Measurements from ENCODE around the gene ACSF2.

The ACSF2 gene

DNA sequence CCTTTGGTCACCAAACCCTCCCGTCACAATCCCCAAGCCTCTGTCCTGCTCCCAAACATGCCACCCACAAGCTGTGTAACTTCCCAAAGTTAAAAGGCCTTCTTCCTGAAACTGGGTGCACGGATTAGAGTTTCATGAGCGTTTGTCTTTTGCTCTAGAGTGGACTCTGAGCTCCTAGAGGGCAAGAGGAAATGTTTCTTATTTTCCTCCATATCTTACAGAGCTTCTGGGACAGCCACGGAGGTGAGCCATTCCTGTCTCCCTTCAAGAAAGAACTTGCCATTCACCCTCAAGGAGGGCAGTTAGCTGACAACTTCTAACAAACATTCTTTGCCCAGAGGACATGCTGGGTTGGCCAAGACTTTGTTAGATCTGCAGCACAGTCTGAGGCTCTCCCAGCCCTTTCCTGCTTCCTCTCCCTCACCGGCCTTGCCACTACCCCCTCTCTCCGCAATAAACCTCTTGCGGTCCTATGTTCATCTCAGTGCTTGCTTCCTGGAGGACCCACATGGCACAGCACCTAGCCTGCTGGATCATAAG is 79.6 kb downstream of the ACSF2 start:
- DNase-seq = no peak

DNA sequence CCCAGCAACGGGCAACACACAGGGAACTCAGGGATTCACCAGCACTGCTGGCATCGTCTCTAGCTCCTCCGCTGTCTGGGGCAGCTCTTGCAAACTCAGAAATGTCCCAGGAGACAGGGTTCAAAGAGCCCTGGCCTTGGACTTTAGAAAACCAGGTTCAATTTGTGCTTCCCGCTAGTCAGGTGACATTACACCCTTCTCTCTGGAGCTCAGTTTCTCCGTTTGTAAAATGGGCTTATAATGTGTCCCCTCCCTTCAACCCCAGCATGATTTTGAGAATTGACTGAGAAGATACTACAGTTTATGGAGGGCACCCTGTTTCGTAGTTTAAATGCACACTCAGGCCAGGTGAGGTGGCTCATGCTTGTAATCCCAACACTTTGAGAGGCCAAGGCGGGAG is 80.3 kb downstream of the ACSF2 start:
- no peak for DNase-seq

DNA sequence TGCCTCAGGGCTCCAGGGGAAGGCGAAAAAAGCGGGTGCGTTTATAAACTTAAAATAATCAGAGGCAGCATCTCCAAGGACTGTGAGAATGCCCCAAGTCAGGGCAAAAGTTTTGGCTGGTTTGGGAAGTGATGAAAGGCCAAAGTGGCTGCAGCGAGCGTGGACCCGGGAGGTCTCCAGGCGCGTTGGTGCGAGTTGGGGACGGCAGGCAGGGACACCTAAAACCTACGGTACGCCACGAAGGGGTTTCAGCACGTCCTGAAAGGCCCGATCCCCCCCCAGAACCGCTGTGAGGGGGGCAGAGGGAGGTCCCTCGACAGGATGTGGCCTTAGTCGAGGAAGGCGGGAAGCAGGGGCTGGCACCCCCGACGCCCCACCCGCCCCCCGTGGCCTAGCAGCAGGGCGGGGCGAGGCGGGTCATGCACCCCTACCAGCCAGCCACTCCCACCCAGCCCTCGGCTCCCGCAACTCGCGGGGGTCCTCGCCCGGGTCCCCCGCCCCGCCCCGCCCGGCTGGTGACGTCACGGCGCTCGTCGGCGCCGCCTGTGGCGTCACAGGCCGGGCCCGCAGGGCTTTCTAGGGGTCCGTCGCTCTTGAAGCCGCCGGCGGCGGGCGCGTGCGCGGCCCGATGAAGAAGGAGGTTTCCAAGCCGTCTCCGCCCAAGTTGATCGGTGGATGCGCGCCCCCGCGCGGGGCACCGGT is 82.0 kb downstream of the ACSF2 start, which contains the start of gene MYCBPAP:
Gene MYCBPAP, plus strand, starts transcription at position 569 of the 702 bp plus-strand sequence. CDS start 236 bp downstream, outside the sequence.
- peak; percentile 49 to 71 for DNase-seq

DNA sequence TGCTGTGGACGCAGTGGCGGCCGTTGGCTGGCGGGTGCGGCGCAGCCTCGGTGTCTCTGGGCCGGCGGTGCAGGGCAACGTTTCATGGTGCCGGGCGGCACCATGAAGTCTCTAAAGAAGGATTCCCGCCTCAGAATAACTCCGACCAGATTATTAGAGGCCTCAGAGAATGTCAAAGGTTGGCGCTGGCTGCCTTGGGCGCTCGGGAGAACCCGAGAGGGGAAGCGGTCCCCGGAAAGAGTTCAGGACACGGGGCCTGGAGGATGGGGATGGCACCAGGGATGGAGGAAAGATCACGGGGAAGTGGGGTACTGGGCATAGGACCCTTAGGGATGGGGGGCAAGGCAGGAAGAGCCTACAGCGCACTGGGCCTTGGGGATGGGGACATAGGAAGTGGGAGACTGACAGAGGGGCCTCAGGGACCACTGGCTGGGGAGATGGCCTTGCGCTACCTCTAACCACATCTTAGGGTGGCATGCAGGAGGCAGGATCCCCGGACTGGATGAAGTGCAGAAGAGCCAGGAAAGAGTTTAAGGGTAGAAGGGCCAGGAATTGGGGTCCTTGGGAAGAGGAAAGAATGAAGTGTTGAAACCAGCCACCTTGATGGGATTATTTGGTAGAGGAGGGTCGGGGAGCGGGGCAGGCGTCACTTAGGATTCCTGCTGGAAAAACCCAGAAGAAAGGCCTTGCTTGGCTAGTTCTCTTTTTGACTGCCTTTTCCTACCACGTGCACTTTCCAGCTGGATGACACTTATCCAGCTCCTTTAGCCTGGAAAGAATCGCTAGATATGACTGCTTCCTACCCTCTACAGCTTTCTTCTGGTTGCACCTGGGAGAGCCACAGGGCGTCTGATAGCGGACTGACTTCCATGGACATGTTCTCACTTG is 82.8 kb downstream of the ACSF2 start:
- no peak for DNase-seq

DNA sequence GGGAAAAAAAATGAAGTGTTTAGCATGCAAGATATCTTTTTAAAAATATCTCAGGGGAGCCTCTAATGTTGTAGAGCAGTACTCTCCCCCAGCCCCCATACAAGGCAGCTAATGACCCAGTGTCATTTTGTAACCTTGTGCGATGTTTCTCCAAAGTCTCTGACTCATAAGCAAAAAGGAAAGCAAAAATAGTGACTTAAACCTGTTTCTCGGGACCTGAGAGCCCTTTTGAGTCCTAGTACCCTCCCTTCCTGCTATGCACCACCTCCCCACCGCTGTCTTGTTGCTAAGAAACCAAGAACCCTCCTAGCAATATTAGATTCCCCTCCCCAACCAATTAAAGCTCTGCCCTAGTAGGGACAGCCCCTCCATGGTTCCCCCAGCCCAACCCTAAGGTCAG is 85.0 kb downstream of the ACSF2 start:
- DNase-seq = peak in 1 of 2 donors; percentile 37

DNA sequence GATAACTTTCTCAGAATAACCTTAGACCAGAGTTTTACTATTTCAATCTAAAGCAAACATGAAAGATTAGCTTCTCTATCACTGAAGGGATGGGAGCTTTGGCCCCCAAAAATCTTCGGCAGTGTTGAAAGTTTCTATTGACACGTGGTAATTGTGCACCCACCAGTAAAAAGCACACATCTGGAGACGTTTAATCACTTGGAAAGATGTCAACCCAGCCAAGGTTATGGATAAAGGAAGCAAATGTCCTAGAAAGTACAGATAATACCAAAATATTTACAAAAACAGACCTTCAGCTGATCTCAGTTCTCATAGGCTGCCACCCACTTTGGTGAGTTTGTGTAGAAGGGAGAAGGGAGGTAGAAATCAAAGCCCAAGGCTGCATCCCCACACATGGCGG is 87.5 kb downstream of the ACSF2 start:
- DNase-seq = no peak

DNA sequence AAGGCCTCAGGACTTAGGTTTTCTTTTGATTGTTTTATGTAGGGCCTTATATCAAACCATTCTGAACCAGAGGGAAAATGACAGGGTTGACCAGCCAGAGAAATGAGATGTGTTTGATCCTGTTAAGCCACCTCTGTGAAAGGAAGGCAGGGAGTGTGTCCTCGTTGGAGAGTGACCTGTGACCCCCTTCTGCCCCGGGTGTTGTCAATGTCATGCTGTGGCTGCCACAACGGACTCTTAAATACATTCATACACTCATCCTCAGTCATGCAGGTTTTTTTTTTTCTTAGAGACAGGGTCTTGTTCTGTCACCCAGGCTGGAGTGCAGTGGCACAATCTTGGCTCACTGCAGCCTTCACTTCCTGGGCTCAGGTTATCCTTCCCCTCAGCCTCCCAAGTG is 88.4 kb downstream of the ACSF2 start:
- DNase-seq = no peak

DNA sequence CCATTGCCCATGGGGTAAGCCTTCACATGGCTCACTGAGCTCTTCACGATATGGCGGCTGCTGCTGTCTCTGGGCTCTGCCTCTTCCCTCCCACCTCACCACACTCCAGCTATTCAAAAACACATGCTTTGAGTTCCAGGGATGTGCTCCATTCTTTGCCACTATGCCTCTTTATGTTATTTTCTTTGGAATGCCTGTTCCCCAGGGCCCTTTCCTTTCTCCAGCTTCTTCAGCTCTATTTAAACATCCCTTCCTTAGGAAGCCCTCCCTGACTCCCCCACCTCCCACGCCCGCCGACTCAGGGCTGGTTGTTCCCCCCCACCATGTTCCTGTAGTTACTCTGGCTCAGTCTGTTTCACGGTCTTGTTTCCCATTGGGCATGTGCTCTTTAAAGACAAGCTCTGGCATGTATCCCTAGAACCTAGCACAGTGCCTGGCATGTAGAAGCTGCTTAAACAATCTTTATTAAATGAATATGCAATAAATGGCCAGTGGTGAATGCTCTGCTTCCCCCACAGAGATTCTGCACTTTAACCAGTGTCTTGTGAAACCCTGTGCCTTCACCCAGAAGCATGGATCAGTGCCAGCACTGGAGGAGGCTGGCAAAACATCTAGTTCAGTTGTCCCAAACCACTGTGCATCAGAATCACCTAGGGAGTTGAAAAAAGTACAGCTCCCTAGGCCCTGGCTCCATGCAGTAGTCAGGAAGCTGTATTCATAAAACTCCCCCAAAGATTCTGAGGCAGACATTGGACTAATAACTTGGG is 89.1 kb downstream of the ACSF2 start:
- DNase-seq = no peak

DNA sequence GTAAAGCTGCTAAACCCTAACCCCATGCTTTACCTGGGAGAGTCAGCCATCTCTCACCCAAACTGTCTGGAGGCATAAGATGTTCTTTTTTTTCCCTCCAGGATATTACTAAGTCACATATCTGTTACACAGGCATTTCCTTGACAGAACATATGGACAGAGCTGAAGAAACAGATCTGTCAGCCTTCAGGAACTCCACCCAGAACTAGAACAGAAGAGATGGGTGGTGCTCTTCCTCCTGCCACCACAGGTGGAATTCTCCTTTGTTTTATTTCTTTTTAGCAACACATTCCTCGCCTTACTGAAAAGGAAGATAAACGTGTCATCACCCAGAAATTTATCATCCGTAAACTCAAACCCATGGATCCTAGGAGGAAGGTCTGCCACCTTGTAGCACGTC is 91.0 kb downstream of the ACSF2 start:
- no peak for DNase-seq

DNA sequence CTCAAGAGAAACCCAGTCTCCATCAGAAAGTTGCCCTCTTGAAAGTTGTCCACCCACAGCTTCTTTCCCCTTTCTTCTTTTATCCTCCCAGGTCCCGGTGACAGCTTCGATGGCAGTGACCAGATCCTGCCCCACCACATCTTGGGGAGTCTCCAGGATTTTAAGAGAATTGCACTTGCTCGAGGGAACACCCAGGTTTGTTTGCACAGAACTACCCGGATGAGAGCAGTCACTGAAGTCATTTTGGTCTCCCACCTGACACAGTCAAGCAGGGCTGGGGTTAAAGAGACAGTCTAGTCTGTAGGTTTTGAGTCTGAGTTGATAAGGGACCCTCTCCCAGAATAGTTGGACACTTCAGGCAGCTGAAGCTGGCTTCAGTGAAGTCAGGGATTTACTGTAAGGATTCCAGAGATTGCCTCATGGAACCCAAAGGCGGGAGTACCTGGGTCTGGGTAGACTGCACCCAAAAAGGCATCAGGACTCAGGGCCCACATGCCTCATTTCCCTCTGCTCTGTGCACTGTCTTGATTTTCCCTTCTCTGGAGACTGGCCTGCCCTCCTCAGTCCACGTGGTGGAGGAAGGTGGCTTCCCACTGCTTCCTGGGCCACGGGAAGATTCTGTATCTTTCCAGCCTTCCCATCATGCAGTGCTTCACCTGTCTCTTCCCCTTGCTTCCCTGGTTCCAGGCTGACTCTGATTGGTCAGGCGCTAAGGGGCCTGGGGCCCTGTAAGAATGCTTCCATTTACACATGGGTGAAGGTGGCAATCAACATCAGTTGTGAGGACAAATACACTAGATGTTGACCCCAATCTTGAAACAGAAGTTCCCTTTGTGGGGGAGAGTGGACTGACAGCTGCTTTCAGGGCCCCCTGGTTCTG is 91.7 kb downstream of the ACSF2 start:
- no peak for DNase-seq

DNA sequence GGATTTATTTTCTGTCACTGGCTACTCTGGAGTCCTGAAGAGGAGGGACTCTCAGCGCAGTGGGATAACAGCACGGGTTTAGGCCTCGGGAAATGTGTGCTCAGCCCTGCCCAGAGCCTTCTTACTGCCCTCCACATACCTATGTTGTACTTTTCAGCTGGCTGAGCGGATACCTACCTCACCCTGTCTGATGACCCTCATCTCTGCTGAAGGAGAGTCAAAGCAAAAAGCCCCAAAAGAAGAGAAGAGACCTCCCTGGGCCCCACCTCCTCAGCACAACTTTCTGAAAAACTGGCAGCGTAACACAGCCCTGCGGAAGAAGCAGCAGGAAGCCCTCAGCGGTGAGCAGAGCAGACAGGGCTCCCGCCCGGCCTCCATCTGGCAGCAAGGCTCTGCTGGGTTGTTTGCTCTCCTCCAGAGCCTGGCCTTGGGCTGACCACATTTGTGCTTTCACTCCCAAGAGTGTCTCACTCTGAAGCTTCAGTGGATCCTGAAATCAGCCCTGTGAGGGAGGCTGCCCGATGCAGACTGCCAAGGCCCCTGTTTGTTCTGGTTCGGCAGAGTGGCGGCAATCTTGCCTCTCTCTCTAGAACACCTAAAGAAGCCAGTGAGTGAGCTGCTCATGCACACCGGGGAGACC is 92.5 kb downstream of the ACSF2 start:
- no peak for DNase-seq

DNA sequence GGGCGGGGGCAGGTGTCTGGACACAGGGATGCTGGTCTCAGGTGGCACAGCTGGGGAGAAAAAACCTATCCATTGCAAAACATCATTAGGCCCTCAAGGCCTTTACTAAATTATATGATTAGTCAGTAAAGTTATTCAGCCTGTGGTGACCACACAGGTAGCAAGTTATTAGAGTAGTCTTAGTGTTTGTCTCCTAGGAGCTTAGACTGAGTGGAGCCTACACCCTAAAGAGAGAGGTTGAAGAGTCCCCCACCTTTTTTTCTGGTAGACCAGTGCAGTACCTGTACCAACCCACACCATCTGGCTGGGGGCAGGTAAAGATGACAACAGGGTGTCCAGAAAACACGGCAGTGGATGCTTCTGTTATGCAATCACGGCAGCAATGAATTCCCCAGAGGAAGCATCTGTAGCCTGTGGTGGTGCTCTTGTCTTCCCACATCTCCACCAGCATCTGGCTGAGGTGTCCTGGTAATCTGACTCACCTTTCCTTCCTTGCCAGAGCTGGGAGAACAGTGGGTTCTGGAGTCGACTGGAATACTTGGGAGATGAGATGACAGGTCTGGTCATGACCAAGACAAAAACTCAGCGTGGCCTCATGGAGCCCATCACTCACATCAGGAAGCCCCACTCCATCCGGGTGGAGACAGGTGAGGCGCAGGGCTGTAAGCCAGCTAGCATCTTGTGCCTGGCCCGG is 93.3 kb downstream of the ACSF2 start:
- DNase-seq = no peak

DNA sequence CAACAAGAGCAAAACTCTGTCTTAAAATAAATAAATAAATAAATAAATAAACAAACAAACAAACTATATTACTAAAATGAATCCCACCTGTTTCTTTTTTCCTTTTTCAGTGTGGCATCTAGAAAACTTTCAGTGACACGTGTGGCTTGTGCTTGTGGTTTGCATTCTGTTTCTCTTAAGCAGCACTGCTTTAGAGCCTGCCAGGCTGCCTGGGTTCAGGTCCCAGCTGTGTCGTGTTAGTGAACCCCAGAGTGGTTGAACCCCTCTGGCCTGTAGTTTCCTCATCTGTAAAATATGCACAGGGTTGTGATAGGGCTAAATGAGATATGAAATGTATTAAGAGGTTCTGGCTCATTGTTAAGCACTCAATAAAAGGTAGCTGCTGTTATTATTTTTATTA is 94.5 kb downstream of the ACSF2 start:
- no peak for DNase-seq

DNA sequence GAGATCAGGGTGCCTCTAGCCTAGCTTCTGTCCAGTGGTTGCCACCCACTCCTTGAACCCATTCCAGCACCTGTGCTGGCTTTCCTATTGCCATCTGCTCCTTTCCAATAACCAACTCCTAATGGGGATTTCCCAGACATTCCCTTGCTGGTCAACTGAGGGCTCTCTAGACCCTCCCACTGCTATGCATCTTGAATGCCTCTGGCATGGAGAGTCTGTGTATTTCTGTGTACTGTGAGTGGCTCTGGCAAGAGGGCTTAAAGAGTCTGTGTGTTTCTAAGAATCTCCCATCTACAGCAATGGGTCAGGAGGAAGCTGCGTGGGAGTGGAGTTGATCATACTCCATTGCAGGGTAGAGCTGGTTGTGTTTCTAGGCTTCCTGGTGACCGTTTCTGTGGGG is 95.5 kb downstream of the ACSF2 start:
- no peak for DNase-seq

DNA sequence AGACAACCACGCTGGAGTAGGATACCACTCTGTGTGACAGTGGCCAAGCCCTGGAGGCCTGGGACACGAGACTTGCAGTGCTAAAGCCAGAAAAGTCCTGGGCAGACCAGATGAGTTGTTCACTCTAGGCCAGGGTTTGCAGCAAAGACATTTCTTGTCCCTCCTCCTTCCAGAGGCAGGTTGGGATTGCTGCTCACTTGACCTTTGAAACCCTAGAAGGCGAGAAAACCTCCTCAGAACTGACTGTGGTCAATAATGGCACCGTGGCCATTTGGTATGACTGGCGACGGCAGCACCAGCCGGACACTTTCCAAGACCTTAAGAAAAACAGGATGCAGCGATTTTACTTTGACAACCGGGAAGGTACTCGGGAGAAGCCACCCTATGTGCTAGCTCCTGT is 96.7 kb downstream of the ACSF2 start:
- DNase-seq = no peak

DNA sequence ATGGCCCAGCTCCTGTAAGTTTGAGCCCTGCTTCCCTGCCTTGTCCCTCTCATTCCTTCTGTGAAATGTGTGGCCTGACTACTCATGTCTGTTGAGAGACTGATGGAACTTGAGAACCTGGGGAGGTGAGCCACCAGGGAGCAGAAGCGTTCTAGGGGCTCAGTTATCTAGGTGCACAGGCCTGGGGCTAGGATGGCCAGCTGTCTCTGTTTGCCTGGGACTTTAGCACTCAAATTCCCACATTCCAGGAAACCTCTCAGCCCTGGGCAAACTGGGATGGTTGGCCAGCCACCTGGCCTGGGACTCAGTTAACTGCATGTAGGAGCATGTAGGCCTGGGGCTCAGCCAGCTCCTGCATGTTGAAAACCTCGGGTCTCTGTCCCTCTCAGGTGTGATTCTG is 97.2 kb downstream of the ACSF2 start:
- no peak for DNase-seq

Data from activated CD4-positive, alpha-beta T cell treated with anti-CD3 and anti-CD28 coated beads for 4 hours (primary cell).